Posterior vena cava (tissue), 2 donors: Measurements from ENCODE around the gene RNF220. TPM values are rescaled to one million over a fixed set of nuclear protein-coding genes. Genes with fewer than 3 reads are reported as not detected.
A peak's percentile ranks its signal among the peaks of the same experiment; 100 is the strongest.

Experiments used
- DNase-seq: peaks from one replicate; pipeline ENCODE4 v3.0.0-alpha.2; 2020; ENCODE audit warnings: low spot score
- intact Hi-C, 2 donors: fragments of 100-400 bp; cut with DNase I; formaldehyde crosslinking; loops; one replicate each; pipeline versions ENCODE4 v1.14.1 to v1.14.2; 2022 to 2023
- total RNA-seq, 2 donors: library from RNA; stranded (reverse); fragmentation: NEBNext Ultra II Directional; extraction: Animal tissue kit (Norgen Biotek cat#: 25700); gene quantifications; one replicate each; pipeline ENCODE4 v1.2.1, GENCODE V29; 2021
- donor health status: DM: yes; HTN: yes; CAD: no.
- donor health status: DM: yes; HTN: yes; CAD: no.

The RNF220 gene
- total RNA-seq, 2 donors from 2014 or later: 46.4 to 53.6 TPM

DNA sequence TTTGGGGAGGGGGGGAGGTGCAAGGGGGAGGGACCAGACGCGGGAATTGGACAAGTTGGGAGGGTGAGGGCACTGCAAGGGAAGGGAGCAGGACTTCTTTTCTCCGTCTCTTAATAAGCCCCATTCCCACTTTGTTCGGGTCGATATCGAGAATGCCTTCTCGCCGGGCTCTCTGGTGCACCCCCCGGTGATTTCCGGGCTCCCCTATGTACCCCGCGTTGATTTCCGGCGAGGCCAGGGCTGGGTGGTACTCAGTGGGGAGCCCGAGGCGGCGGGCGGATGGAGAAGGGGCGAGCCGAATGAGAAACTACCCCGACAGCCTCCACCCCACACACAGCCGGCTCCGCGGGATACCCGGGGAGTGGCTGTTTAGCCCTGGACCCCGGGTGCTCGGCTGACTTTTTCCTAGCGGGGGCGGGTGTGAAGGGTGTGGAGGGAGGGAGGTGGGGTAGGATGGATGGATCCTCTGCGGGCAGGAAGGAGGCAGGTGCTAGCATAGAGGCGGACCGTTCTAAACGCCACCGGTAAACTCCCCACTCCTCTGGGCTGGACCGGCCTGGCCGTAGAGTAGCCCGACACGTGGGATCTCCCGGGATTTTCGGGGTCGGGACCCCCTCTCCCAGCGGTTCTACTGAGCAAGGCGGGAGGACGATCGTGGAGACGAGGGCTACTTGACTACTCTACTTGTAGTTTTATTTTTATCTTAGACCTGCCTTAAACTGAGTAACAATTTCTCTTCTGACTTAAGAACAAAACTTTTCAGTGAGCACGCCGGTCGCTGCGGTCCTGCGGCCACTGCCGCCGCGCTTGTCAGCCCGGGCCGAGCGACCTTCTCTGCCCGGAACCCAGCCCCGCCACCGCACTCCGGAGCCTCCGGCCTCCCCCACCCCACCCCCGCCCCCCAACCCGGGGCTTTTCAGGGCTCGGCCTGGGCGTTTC, 1.0 kb downstream of the RNF220 start:
- DNase-seq: peak; percentile 82
- intact Hi-C loops: loop anchor here in 1 of 2 donors (1.0 kb wide), 1 partner anchor 14 kb away; no protein-coding TSS in a partner anchor

DNA sequence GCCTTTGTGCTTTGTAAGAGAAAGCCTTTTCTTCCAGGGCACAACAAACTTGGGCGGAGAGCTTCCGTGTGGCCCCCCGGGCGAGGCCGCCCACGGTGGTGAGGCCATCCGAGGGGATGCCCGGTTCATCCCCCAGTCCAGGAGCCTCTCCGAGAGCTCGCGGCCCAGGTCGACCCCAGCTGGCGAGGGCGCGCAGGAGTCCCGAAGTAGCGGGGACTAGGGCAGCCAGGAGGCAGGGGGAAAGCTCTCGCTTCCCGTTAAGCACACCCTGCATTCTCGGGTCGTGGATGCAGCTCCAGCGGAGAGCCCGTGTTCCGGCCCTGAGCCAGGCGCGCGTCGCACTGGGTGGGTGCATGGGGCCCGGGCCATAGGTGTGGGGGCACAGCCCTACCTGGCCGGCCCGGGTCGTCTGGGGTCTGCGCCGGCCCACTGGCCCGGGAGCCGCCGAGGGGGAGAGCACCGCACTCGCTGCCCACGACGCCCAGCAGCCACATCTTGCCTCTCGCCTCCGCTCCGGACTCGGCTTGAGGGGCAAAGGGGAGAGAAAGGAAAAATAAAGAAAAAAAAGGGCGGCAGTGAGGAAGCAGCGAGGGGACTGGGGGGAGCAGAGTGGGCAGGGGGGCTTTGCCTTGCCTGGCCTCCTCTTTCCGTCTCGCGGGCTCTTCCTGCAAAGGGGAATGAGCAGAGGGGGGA, 1.8 kb downstream of the RNF220 start:
- intact Hi-C loops: loop anchor here in 1 of 2 donors (1.0 kb wide), 1 partner anchor 15 kb away; no protein-coding TSS in a partner anchor
- peak; percentile 80 for DNase-seq

DNA sequence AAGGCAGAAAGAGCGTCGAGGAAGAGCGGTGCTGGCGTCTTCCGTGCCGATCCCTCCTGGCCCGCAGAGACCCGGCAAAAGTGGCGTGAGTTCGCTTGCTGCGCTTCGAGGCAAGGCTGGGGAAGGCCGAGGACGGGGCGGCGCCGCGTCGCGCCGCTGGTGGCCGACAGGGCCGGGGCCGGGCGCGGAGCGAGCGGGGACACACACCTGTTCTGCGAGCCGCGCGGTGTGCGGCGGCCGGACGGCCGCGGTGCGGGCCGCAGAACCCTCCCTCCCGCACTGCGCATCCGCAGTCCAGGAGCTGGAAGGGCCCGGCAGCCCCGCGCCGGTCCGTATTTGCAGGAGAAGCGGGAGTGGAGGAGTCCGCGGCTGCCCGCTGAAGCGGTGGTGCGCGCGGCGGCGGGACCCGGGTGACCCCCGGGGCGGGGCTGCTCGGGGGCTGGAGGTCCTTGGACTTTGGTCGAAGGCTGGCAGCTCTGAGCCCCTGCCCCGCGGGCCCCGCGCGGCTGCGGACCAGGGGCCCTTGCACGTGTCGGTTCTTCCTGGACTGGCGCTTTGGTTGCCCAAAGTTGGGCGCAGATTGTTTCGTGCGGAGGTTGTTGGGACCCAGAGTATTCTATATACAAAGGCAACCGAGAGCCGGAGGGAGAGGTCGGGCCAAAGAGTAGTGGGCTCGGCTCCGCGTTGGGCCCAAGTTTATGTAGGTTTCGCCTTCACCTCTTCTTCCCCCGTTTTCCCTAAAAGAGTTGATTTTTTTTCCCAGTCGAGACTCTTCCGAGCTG, 2.6 kb downstream of the RNF220 start:
- intact Hi-C loops: no loop called here
- no peak for DNase-seq

DNA sequence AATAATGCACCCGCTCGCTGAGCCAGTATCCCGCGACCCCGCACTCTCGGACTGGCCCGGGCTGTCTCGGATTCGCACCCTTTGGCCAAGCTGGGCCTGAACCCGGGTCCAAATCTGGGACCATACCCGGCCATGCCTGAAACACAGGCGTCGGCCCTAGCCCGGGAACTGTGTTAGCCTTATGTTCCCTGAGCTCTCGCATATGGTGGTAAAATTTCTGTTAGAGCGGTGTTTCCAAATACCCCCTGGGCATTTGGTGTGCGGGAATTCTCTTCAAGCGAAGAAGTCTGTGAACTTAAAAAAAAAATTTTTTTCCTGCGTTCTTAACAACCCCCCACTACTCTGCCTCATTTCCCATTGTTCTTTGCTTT, 3.1 kb downstream of the RNF220 start:
- intact Hi-C loops: no loop called here
- no peak for DNase-seq

DNA sequence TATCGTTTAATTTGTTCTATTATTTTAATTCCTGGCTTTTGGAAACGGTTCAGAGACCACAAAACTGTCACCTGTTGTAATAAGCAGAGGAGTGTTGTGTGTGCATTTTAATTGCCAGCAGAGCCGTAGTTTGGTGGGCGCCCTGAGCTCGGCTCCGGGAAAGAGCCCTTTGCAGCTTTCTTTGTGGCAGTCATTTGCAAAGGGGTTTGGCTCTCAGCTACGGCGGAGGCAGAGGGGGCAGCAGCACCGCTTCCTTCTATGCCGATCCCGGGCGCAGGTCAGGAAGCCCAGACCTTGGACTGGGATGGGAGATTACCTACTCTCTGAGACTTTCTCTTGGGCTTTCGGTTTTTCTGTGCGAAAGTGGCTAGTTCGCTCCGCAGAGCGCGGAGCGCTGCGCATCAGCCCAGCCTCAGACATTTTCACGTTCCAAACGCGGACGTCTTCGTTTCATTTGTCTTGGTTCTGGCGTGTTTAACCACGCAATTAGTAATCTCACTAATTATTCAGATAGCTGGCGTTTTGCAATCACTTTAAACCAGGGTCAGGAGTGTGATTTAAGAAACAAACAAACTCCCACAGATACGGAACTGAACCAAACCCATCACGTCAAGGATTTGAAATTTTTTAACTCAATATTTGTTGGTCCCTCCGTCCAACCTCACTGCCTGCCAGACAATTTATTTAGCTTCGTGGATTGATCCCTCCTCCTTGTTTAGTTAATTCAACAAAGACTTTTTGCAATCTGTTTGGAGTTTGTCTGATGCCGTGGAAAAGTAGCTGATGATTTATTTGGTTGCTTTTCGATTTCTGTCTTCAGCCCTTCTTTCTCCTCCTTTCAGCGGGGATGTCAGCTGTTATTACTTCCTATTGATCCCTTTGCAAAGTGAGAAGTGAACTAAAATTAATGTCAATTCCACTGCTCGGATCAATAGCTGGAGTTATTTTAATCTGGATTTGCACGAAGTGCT, 3.9 kb downstream of the RNF220 start:
- intact Hi-C loops: no loop called here
- no peak for DNase-seq

DNA sequence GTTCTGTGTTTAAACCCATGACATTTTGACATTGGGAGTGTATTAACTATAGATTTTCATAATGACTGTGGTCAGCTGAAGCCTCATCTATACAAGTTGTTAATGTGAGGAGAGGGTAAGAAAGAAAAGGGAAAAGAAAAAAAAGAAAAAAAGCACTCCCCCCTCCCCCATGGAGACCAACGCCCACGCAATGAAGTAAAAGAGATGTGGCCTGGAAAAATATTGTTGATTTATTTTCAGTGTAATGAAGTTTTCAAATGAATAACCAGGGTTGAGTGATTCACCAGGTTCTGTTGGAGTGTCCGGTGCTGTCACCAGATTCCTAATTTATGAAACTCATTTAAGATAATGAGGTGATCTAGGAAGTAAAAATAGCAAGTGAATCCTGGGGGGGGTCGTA, 4.7 kb downstream of the RNF220 start:
- intact Hi-C loops: no loop called here
- DNase-seq: no peak

DNA sequence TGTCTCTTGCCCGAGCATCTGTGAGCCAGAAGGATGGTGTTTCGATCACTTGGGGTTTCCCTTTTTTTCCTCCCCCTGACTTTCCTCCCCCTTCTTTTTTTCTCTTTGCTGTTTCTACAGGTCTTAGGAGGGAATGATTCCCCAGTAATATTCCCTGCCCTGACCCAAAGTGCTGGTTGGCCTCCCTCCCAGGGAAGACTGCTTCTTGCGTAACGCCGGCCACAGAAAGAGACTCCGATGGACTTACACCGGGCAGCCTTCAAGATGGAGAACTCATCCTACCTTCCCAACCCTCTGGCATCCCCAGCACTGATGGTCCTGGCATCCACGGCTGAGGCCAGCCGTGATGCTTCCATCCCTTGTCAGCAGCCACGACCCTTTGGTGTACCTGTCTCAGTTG, 6.8 kb downstream of the RNF220 start:
- no peak for DNase-seq
- intact Hi-C loops: no loop called here

DNA sequence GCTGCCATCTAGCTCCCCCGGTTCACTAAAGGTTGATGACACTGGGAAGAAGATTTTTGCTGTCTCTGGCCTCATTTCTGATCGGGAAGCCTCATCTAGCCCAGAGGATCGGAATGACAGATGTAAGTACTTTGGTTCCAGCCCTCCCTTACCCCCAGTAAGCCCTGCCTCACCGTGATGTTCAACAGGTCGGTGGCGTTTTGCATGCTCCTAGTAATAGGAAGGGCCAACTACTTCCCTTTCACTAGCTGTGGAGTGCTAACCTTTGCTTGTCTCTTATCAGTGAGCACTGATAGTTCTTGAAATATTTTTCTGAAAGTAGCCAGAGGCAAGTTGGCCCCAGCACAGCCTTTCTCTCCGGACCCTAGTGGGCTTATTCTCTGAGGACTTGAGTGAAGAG, 7.5 kb downstream of the RNF220 start:
- no peak for DNase-seq
- intact Hi-C loops: no loop called here

DNA sequence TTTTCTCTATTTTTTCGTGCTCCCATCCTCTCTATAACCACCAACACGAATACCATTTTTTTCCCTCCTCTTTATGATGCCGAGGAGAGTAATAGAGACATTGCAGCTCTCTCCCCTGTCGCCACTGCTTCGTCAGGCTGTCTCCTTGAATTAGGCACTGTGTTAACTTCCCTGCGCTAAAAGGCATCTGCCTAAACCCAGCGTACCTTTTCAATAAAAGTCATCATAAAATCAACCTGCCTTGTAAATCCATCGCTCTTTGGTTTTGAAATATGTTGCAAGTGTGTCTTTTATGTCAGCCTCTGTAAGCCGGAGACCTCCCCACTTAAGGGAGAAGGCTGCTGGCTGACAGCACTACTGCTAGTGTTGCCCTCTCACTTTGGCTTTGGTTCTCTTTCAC, 8.7 kb downstream of the RNF220 start:
- intact Hi-C loops: no loop called here
- no peak for DNase-seq

DNA sequence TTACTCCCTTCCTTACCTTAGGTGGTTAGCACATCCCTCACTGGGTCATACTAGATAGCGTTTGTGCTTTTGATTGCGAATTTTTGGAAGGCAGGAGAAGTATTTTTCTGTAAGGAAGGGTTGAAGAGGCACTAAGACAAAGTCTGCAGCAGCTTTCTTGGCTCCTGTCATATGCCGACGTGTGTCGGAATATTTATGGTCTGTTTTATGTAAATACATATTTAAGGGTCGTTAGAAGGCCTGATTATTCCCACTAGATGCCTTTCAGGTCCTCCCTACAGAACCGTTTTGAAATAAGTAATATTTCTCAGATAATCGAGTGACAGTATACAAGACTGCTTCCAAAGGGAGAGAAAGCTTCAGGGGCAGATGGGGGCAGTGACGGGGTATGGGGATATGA, 10.0 kb downstream of the RNF220 start:
- intact Hi-C loops: no loop called here
- no peak for DNase-seq

DNA sequence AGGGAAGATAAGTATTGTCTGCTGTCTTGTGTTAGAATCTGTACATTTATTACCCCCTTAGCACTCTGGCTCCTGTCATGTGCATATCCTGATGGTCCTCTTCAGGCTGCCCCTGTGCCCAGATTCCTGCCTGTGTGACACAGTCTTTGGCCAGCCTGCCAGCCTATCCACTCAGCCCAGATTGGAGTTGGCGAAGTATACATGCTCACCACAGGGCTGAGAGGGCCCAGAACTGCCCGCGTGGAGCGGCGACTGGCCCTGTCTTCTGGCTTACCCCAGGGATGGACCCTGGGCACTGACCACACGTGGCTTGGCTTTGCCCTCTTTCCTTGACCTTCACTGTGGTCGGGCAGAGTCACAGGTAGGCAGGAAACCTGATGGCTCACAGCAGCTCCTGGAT, 11.4 kb downstream of the RNF220 start:
- intact Hi-C loops: no loop called here
- no peak for DNase-seq

DNA sequence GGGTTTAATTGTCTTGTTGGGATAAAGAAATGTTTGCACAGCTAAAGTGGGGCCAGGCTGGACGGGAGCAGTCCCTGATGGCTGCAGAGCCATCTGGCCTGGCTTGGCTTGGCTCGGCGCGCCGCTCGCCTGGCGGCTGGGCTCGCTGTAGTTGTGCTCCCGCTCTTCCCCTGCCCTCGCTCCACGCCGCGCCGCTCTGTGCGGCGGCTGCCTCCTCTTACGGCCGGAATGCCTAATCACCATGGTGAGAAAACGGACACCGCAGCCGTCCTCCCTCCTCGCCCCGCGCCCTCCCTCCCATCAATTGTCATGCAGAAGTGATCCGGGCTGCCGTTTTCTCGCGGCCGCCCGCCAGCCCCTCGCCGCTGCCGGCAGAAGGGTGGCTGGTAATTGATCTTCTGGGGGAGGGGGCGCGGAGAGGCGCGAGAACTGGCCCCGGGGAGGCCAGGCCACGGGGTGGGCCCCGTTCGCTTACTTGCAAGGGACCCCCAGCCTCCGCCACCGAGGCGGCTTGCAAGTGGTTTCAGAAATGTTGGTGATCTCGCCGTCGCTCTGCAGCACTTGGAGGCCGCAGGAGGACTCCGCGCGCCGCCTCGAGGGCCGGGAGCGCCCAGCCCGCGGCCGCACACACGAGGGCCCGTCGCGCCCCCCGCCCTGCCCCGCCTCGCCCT, 12.4 kb downstream of the RNF220 start:
- DNase-seq: no peak
- intact Hi-C loops: no loop called here

DNA sequence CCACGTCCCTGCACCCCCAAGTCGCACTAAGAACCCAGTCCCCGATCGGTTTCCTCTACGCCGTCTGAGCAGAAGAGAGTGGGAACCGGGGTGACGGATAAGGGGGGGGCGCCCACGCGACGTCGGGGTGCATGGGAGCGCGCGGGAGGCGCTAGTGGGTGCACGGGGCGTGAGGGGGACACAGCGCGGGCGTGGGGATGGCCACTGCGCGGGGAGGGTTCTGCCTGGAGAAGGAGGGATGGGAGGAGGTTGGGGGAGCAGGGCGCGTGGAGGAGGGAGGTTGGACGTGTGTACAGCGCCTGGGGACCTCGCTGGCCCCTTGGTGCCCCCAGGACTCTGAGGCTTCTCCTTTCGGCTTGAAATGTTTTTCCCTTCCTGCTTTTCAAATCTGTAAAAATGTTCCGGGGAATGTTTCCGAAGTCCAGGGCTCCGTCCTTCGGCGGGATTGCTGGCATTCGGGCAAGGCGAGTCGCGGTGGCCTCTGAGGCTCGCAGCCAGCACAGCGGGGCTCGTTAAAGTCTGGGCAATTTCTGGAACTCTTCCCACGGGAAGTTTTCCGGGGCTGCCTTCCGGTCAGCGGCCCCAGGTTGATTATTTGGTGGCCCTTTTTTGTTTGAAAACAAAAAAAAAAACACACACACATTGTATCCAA, 13.1 kb downstream of the RNF220 start:
- intact Hi-C loops: no loop called here
- no peak for DNase-seq

DNA sequence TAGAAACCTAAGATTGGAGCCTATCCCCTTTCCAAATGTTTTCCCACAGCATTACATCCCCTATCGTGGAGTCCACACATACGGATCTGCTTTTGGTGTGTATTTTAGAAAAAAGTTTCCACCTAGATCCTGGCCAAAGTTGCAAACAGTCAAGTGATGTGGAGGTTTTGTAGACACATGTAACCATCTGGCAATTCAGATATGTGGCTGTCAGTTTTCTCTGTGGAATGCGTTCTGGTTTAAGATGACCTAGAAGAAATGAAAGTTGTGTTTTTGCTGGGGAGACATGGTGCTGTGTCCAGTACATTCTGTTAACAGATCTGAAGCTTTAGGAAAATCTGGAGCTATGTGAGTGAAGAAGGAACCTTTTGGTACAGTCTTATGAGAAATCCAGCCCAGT, 14.8 kb downstream of the RNF220 start:
- no peak for DNase-seq
- intact Hi-C loops: no loop called here

DNA sequence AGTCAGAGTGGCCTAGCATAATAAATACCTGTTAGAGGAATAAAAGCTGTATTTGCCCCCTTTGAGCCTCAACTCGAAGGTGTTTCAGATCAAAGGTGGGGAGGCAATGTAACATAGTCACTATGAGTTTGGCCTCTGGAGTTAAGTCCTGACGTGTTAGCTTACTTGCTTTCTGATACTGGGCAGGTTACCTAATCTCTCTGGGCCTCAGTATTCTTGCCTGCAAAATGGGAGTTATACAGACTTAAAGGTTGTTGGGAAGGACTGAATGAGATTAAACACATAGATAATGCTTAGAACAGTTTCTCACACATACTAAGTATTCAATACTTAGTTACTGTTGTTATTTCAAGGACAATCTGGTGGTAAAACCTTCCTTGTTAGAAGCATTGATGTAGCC, 15.5 kb downstream of the RNF220 start:
- intact Hi-C loops: no loop called here
- no peak for DNase-seq

DNA sequence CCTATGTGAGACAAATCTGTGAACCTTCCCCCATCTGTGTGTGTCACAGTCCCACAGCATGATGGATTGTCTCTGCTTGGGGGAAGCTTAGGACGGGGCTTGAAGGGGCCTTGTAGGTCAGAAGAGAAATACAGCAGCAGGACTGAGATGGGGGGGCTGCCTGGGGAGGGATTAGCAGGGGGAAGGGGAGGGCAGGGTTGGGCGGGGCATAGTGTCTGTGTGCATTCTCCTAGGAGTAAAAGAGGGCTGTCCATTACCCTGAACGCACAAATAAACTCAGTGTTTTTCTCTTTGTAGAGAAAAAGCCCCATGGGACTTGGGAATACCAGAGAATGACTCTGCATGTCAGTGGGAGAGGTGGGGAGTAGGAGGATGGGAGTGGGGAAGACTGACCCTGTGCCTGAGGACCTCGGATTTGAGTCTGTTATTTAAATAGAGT, 16.4 kb downstream of the RNF220 start:
- DNase-seq: no peak
- intact Hi-C loops: no loop called here

DNA sequence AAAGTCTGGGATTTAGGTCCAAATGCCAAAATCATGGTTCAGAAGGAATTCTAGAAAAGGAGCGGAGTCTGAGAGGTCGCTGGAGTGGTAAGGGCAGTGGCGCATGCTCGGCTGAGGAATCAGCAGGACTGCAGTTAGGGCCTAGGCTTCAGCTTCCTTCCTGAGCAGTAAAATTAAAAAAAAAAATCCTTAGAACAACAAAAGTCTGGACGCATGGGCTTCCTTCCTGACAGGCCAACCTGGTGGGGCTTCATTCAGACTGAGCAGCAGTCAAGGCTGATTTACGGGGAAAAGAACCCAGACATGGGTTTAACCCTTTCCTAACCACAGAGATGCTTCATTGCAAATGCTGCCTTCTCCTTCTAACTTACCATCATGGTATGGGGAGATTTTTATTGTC, 17.1 kb downstream of the RNF220 start:
- intact Hi-C loops: no loop called here
- no peak for DNase-seq
